ES-I3 (cell line): ENCODE results near the gene SMPD3.

Experiments used
- H3K36me3 ChIP-seq: 2 replicates; pipeline ENCODE4 v1.6.1; 2013; ENCODE audit warnings: mild to moderate bottlenecking, low read length, control low read depth, moderate library complexity; ENCODE audit not compliant: insufficient read depth
- H3K4me1 ChIP-seq: 2 replicates; pipeline ENCODE4 v1.6.1; 2013; ENCODE audit warnings: mild to moderate bottlenecking, control low read depth, low read length; ENCODE audit not compliant: insufficient read depth
- H3K9ac ChIP-seq: 2 replicates; pipeline ENCODE4 v1.6.1; 2013; ENCODE audit warnings: low read depth, mild to moderate bottlenecking, low read length, moderate library complexity
- H3K9me3 ChIP-seq: 2 replicates; pipeline ENCODE4 v1.6.1; 2013; ENCODE audit warnings: mild to moderate bottlenecking, low read length, moderate library complexity; ENCODE audit not compliant: control insufficient read depth, insufficient read depth

The SMPD3 gene

DNA sequence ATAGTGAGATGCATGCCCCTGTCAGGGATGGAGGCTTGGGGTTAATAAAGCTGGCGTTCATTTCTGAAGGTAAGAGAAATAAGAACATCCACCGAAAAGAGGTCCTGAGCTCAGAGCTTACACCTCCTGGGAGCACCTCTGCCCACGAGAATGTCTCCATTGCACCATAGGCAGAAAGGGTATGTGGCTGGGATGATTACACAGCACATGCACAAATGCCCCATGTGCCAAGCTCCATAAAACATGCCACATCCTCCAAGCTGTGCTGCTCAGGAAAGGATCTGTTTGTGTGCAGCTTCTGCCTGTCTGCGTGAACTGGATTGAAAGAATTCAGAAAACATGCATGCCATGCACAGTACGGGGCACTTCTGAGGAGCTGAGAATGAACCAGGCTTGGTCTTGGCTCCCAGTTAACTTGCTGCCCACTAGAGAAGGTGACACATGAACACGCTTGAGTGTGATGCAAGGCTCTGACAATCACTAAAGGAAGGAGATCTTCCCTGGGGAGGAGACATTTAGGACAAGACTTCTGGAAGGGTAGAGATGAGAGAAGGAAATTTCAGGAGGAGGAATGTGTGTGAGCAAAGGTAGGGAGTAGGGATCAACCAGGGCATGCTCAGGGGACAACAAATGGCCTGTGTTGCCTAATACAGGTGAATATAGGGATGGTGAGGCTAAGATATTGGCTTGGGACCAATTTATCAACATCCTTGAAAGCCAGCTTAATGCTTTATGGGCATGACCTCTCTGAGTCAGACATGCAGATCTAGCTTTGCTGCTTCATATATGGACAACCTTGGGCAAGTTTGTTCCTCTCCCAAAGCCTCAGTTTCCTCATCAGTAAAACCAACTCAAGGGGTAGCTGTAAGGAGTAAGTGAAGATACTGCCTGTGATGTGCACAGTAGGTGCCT, 32.0 kb upstream of the SMPD3 start:
- no peak overlapping the region for H3K9ac ChIP-seq
- no peaks in the 10 kb centered on the region for H3K36me3 ChIP-seq

GRCh38 chr16:68479271-68479670, 31.0 kb upstream of the SMPD3 start:
- H3K9ac ChIP-seq: no peak overlapping the region
- no peaks in the 10 kb centered on the region for H3K36me3 ChIP-seq
- H3K4me1 ChIP-seq: peaks cover 11% of the 10 kb centered on the region
- H3K9me3 ChIP-seq: peaks cover 4% of the 10 kb centered on the region; the same call in 1 of the 2 replicates

More for the DNA sequence above, 32.0 kb upstream of the SMPD3 start:
- H3K9me3 ChIP-seq: peaks cover 4% of the 10 kb centered on the region; the same call in 1 of the 2 replicates
- H3K4me1 ChIP-seq: peaks cover 11% of the 10 kb centered on the region

- H3K9me3 ChIP-seq: peaks cover 4% of the 10 kb centered on the region; the same call in 1 of the 2 replicates
- no peaks in the 10 kb centered on the region for H3K36me3 ChIP-seq
- H3K9ac ChIP-seq: no peak overlapping the region
These were observed 30.4 kb upstream of the SMPD3 start for GRCh38 chr16:68478526-68479250.

DNA sequence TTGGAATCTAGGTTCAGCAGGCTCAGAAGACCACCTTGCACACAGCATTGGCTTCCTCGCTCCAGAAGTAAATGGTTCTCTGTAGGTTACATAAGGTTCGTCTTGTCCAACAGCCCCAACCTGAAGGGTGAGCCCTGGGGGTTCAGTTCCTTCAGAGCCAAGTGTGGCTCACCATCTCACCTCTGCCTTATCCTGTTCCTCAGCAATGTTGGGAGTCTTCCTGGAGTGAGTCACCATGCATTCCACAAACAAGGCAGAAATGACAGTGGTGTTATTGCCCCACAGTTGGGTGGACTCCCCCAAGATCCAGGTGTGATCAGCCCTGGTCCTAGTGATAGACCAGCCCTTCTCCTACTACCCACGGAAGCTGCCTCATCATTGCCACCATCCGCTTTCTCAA, 26.8 kb upstream of the SMPD3 start:
- H3K4me1 ChIP-seq: peaks cover 15% of the 10 kb centered on the region
- no peak overlapping the region for H3K9ac ChIP-seq
- no peaks in the 10 kb centered on the region for H3K36me3 ChIP-seq
- H3K9me3 ChIP-seq: peaks cover 4% of the 10 kb centered on the region; the same call in 1 of the 2 replicates

More at GRCh38 chr16:68478526-68479250, 30.4 kb upstream of the SMPD3 start:
- peaks cover 11% of the 10 kb centered on the region for H3K4me1 ChIP-seq

DNA sequence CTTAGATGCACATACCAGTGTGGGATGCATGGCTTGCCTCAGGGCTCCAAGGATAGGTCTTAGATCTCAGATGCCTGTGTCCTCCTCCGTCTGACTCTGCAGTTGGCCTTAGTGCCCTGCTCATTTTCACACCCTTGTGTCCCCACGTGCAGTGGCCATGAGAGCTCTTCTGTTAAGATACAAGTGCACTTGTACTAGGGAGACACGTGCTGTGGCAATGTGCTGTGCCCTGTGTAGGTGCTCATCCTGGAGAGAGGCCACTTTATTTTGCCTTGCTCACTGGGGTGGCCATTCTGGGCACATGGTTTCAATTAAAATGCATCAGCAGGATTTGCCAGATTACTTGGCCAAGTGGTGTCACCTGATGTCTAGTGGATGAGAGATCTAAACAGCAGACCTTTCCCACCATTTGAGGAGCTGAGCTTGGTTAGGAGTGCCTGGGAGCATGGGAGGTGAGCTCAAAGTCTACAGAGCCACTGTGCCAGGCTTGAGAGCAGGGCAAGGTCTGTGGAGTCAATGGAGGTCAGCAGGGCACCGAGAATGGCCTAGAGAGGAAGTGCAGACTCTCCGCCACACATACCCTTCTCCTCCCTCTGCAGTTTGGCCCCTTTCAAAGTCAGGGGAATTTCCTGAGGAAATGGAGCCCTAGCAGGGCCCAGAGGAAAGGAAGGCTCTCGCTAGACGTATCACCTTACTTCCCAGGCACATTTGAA, 25.2 kb upstream of the SMPD3 start:
- peaks cover 6% of the 10 kb centered on the region; the same call in 1 of the 2 replicates for H3K4me1 ChIP-seq
- no peaks in the 10 kb centered on the region for H3K36me3 ChIP-seq
- H3K9ac ChIP-seq: no peak overlapping the region
- peaks cover 4% of the 10 kb centered on the region; the same call in 1 of the 2 replicates for H3K9me3 ChIP-seq

DNA sequence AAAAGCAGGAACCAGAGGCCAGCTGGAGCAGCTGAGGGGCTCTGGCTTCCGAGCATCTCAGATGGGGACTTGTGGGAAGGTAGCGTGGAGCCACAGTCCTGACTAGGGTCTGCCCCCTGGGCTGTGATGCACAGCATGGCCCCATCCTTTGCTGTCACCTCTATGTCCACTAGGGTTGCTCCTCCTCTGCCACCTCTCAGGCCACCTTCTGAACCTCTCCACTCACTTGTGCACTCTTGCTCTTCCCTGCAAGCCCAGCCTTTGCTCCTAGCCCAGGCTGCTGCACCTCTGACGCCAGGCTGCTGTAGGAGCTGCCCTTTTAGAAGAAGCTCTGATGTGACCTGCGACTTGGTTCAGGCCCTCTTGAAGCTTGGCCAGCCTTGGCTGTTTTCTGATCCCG, 24.3 kb upstream of the SMPD3 start:
- peaks cover 5% of the 10 kb centered on the region; the same call in 1 of the 2 replicates for H3K4me1 ChIP-seq
- no peak overlapping the region for H3K9ac ChIP-seq
- H3K9me3 ChIP-seq: no peaks in the 10 kb centered on the region
- H3K36me3 ChIP-seq: no peaks in the 10 kb centered on the region

- Histone ChIP-seq H3K9ac (no peak overlapping the region), H3K9me3 (no peaks in the 10 kb centered on the region), H3K36me3 (no peaks in the 10 kb centered on the region), H3K4me1 (peaks cover 5% of the 10 kb centered on the region; the same call in 1 of the 2 replicates)
These were observed 22.3 kb upstream of the SMPD3 start for GRCh38 chr16:68470461-68471150.

GRCh38 chr16:68469796-68470460, 21.6 kb upstream of the SMPD3 start:
- Histone ChIP-seq H3K9me3 (no peaks in the 10 kb centered on the region), H3K36me3 (no peaks in the 10 kb centered on the region), H3K4me1 (peaks cover 5% of the 10 kb centered on the region; the same call in 1 of the 2 replicates), H3K9ac (no peak overlapping the region)

DNA sequence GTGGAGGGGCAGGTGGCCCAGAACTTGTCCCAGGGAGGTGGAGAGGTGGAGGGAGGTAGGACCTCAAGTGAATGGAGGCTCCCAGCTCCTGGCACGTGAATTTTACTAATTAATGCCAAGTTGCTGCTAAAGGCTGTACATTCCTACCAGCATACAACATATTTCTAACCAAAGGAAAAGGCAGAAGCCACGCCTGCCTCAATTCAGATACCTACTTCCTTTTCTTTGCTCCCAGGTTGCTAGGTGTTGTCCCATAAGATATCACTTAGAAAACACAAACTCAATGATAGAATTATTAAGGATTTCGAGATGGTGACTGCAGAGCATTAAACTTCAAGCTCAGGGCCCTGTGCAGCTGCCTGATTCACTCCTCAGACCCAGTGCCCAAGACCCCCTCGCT, 20.5 kb upstream of the SMPD3 start:
- H3K4me1 ChIP-seq: peaks cover 5% of the 10 kb centered on the region; the same call in 1 of the 2 replicates
- no peaks in the 10 kb centered on the region for H3K36me3 ChIP-seq
- H3K9ac ChIP-seq: no peak overlapping the region
- no peaks in the 10 kb centered on the region for H3K9me3 ChIP-seq

- Histone ChIP-seq H3K4me1 (peaks cover 5% of the 10 kb centered on the region; the same call in 1 of the 2 replicates), H3K9ac (no peak overlapping the region), H3K36me3 (no peaks in the 10 kb centered on the region), H3K9me3 (no peaks in the 10 kb centered on the region)
These were observed 17.9 kb upstream of the SMPD3 start for GRCh38 chr16:68466174-68466573.

- H3K36me3 ChIP-seq: no peaks in the 10 kb centered on the region
- H3K9ac ChIP-seq: no peak overlapping the region
- H3K9me3 ChIP-seq: no peaks in the 10 kb centered on the region
- no peaks in the 10 kb centered on the region for H3K4me1 ChIP-seq
These were observed 15.6 kb upstream of the SMPD3 start for GRCh38 chr16:68463904-68464303.

- Histone ChIP-seq H3K36me3 (no peaks in the 10 kb centered on the region), H3K9me3 (no peaks in the 10 kb centered on the region), H3K4me1 (no peaks in the 10 kb centered on the region), H3K9ac (no peak overlapping the region)
These were observed 11.8 kb upstream of the SMPD3 start for GRCh38 chr16:68460067-68460466.

GRCh38 chr16:68459457-68459856, 11.1 kb upstream of the SMPD3 start:
- H3K4me1 ChIP-seq: no peaks in the 10 kb centered on the region
- H3K9ac ChIP-seq: no peak overlapping the region
- no peaks in the 10 kb centered on the region for H3K9me3 ChIP-seq
- no peaks in the 10 kb centered on the region for H3K36me3 ChIP-seq
